ENCODE data around the gene RAB42. TPM values are rescaled to one million over a fixed set of nuclear protein-coding genes. Genes with fewer than 3 reads are reported as not detected.

Gene RAB42
- total RNA-seq, 6 experiments from 2014 or later: 0.19 to 0.53 (median 0.20) TPM; not detected in 3

DNA sequence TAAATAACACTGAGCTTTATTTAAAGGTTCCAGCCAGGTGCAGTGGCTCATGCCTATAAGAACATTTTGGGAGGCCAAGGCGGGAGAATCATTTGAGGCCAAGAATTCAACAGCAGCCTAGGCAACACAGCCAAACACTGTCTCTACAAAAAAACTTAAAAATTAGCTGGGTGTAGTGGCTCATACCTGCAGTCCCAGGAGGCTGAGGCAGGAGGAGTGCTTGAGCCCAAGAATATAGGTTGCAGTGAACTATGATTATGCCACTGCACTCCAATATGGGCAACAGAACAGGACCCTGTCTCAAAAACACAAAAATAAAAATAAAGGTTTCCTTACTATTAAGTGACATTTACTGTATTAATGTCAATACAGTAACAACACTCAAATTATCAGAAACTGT is 48.7 kb downstream of the RAB42 start:
- Mint-ChIP-seq H3K36me3 (ENCODE audit: low read depth) (peaks cover 5% of the 10 kb centered on the region; the same call in 1 of the 2 replicates), H3K9me3 (no peaks in the 10 kb centered on the region), H3K4me1 (ENCODE audit: low read depth) (peaks cover 27% of the 10 kb centered on the region), H3K27me3 (ENCODE audit: insufficient read depth) (peaks cover 6% of the 10 kb centered on the region; the same call in 1 of the 2 replicates), H3K27ac (peak overlapping the region; percentile 16; the same call in 1 of the 2 replicates), H3K4me3 (peak overlapping the region; percentile 100)
- TF ChIP-seq, protein P1, sequence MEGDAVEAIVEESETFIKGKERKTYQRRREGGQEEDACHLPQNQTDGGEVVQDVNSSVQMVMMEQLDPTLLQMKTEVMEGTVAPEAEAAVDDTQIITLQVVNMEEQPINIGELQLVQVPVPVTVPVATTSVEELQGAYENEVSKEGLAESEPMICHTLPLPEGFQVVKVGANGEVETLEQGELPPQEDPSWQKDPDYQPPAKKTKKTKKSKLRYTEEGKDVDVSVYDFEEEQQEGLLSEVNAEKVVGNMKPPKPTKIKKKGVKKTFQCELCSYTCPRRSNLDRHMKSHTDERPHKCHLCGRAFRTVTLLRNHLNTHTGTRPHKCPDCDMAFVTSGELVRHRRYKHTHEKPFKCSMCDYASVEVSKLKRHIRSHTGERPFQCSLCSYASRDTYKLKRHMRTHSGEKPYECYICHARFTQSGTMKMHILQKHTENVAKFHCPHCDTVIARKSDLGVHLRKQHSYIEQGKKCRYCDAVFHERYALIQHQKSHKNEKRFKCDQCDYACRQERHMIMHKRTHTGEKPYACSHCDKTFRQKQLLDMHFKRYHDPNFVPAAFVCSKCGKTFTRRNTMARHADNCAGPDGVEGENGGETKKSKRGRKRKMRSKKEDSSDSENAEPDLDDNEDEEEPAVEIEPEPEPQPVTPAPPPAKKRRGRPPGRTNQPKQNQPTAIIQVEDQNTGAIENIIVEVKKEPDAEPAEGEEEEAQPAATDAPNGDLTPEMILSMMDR (IDR thresholded peaks at IDR 0.05): peak; percentile 61
- DNase-seq: peak; percentile 22

DNA sequence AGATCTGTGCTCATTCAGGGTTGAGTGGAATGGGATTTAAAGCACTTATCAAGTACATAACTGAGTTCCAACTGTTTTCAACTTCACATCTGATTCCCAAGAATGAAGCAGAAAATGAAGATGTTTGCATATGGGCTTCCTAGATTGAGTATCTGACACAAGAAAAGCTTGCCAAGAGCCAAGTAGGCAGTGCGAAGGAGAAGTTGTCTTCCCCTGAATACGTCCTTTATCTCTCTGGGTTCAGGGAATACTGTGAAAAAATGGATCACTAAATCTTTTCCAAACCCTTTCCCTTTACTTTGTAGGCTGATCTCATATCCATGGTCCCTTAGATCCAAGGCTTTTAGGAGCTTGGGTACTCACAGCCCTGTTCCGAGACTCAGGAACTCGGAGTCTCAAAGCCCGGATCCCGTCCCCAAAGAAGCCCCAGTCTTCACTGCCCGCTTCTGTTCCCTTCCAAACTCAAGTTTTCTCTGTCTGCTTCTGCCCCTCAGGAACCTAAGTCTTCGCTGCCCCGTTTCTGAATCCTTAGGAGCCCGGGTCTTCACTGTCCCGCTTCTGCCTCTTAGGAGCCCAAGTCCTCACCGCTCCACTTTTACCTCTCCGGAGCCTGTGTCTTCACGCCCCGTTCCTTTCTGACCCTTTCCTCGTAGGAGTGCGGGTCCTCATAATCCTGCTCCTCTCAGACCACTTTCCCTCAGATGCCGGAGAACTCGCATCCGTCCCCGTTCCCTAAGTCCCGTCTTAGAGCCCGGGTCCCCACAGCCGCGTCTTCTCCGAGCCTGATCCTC is 50.2 kb downstream of the RAB42 start:
- TF ChIP-seq, protein P1 (IDR thresholded peaks at IDR 0.05): no peak
- no peak for DNase-seq
- H3K4me1 Mint-ChIP-seq (ENCODE audit: low read depth): peaks cover 33% of the 10 kb centered on the region
- H3K36me3 Mint-ChIP-seq (ENCODE audit: low read depth): no peaks in the 10 kb centered on the region
- H3K27ac Mint-ChIP-seq: peak overlapping the region; percentile 99
- H3K4me3 Mint-ChIP-seq: peak overlapping the region; percentile 100
- peaks cover 6% of the 10 kb centered on the region; the same call in 1 of the 2 replicates for H3K27me3 Mint-ChIP-seq (ENCODE audit: insufficient read depth)
- H3K9me3 Mint-ChIP-seq: no peaks in the 10 kb centered on the region

DNA sequence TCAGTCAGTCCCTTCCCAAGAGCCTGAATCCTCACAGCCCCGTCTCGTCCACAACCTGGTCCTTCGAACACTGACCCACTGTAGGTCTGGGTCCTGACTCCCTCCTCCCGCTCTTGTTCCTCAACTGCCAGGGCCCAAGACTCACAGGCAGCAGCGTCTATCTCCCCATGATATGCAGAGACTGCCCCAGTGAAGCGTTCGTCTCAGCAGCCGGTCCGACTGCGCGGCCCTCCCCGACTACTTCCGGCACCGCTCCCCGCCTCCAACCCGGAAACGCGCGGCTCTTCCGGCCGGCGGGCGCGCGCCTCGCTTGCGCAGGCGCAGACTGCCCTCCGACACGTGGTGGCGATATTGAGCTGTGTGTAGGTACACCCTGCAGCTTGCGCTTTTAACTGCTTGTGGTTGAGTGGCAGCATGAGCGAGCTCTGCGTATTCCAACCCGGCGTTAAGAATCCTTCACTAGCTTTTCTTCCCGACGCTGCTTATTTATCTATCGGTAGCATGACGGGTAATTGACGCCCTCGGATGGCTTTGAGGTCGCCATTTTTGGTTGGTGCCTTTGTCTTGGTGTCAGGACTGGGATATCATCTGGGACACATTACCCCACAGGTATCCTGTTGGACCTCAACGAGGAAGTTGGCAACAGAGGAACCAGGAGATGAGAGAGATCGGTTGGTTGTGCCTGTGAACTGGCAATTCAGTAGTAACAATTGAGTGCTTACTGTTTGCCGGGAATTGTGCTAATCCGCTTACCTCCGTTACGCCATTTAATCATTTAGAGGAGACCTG is 51.0 kb downstream of the RAB42 start, which contains the start of gene TAF12:
Gene TAF12, minus strand, starts transcription at position 221 of the 789 bp plus-strand sequence. CDS start 20,986 bp downstream, outside the sequence.
- H3K9me3 Mint-ChIP-seq: no peaks in the 10 kb centered on the region
- peaks cover 37% of the 10 kb centered on the region for H3K4me1 Mint-ChIP-seq (ENCODE audit: low read depth)
- H3K36me3 Mint-ChIP-seq (ENCODE audit: low read depth): no peaks in the 10 kb centered on the region
- TF ChIP-seq, protein P1 (IDR thresholded peaks at IDR 0.05): peak; percentile 68
- peak within 1 kb of the TSS; percentile 99 for H3K27ac Mint-ChIP-seq
- peaks cover 6% of the 10 kb centered on the region; the same call in 1 of the 2 replicates for H3K27me3 Mint-ChIP-seq (ENCODE audit: insufficient read depth)
- H3K4me3 Mint-ChIP-seq: peak within 1 kb of the TSS; percentile 100
- peak; percentile 93 for DNase-seq

DNA sequence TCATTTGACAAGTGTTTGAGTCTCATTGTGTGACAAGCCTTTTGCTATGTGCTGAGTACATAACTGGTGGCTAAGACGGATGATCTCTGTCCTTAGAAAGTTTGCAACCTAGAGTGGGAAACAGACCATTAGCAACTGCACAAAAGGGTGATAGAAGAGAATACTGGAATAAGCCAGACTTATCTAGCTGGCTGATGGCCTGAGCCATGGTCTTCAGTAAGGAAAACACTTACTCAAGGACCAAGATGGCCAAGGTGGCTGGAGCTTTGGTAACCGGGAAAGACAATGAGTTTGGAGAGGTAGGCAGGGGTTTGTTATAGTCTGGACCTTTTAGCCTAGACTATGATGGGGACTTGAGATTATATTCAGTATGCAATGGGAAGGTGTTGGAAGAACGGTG is 52.4 kb downstream of the RAB42 start:
- peak overlapping the region; percentile 100 for H3K4me3 Mint-ChIP-seq
- TF ChIP-seq, protein P1 (IDR thresholded peaks at IDR 0.05): no peak
- H3K4me1 Mint-ChIP-seq (ENCODE audit: low read depth): peaks cover 40% of the 10 kb centered on the region
- no peaks in the 10 kb centered on the region for H3K36me3 Mint-ChIP-seq (ENCODE audit: low read depth)
- peaks cover 10% of the 10 kb centered on the region for H3K27me3 Mint-ChIP-seq (ENCODE audit: insufficient read depth)
- DNase-seq: no peak
- no peaks in the 10 kb centered on the region for H3K9me3 Mint-ChIP-seq
- no peak overlapping the region for H3K27ac Mint-ChIP-seq

Other genes with a start within 250 kb of the RAB42 start
- 10 to 100 TPM; 19.9 to 24.4 (median 23.8) TPM for gene PHACTR4, start 222.5 kb upstream of the RAB42 start, total RNA-seq (2021; fragmentation: NEBNext Ultra II Directional; extraction: Animal tissue kit (Norgen Biotek cat#: 25700))
- 10 to 100 TPM; 30.9 to 45.4 (median 38.4) TPM for gene RCC1, start 86.2 kb upstream of the RAB42 start, total RNA-seq (2021; fragmentation: NEBNext Ultra II Directional; extraction: Animal tissue kit (Norgen Biotek cat#: 25700))
- gene TRNAU1AP, start 39.2 kb upstream of the RAB42 start, total RNA-seq (2021; fragmentation: NEBNext Ultra II Directional; extraction: Animal tissue kit (Norgen Biotek cat#: 25700)): 10 to 100 TPM; 20.9 to 33.0 (median 28.2) TPM
- gene TAF12, start 50.8 kb downstream of the RAB42 start, total RNA-seq (2021; fragmentation: NEBNext Ultra II Directional; extraction: Animal tissue kit (Norgen Biotek cat#: 25700)): 10 to 100 TPM; 32.0 to 40.7 (median 35.9) TPM
- not detected for gene RNU11, start 56.3 kb downstream of the RAB42 start, total RNA-seq (2021; fragmentation: NEBNext Ultra II Directional; extraction: Animal tissue kit (Norgen Biotek cat#: 25700))
- gene GMEB1, start 76.5 kb downstream of the RAB42 start, total RNA-seq (2021; fragmentation: NEBNext Ultra II Directional; extraction: Animal tissue kit (Norgen Biotek cat#: 25700)): 10 to 100 TPM; 11.1 to 13.2 (median 12.0) TPM
- 10 to 100 TPM; 66.9 to 88.2 (median 76.6) TPM for gene YTHDF2, start 144.7 kb downstream of the RAB42 start, total RNA-seq (2021; fragmentation: NEBNext Ultra II Directional; extraction: Animal tissue kit (Norgen Biotek cat#: 25700))
- gene OPRD1, start 219.9 kb downstream of the RAB42 start, total RNA-seq (2021; fragmentation: NEBNext Ultra II Directional; extraction: Animal tissue kit (Norgen Biotek cat#: 25700)): not detected

Data from HFFc6 (cell line).